Measurements from ENCODE around the gene TUBB2A. TPM values are rescaled to one million over a fixed set of nuclear protein-coding genes. Genes with fewer than 3 reads are reported as not detected.

Gene TUBB2A
- total and polyA plus RNA-seq, 2 of the 8 experiments (the other 6 are each of a cell fraction or from before 2014, with no cell fraction given), result 315 to 330 TPM

- H2BK15ac ChIP-seq (ENCODE audit: low read length), result no peak overlapping the region
- FAIRE-seq, result no peak
- no peak overlapping the region for H2AFZ ChIP-seq (ENCODE audit: low read length)
- no peak overlapping the region for H4K5ac ChIP-seq (ENCODE audit: insufficient read length, low read depth, low read length)
- H2BK12ac ChIP-seq (ENCODE audit: low read depth, low read length), result peak overlapping the region; percentile 41; the same call in 1 of the 2 replicates
- peak overlapping the region; percentile 30 for H2BK120ac ChIP-seq (replicated peaks; ENCODE audit: low read depth, low read length)
- no peak for DNase-seq (ENCODE audit: low read depth in 1 of 2, low spot score in 2 of 2)
- H3K79me2 ChIP-seq (ENCODE audit: control insufficient read depth in 1 of 2, insufficient read depth in 2 of 2, low read length in 2 of 2), result no peaks in the 10 kb centered on the region
- H3K4me2 ChIP-seq (ENCODE audit: insufficient read depth in 1 of 2, low read depth in 2 of 2, low read length in 2 of 2), result no peak overlapping the region
- no peaks in the 10 kb centered on the region for H3K27me3 ChIP-seq (replicated peaks in 1 of 4; ENCODE audit: control insufficient read depth in 3 of 4, extremely low read depth in 1 of 4, insufficient read depth in 3 of 4, low read length in 3 of 4)
- H2AK5ac ChIP-seq (ENCODE audit: low read depth, low read length), result 0 out of 2 replicates have a peak overlapping the region, but pooled peaks have one; percentile 18
- H4K20me1 ChIP-seq (replicated peaks in 1 of 2; ENCODE audit: control insufficient read depth in 1 of 2, insufficient read depth in 2 of 2, low read length in 2 of 2), result no peaks in the 10 kb centered on the region
- H3K36me3 ChIP-seq (ENCODE audit: control insufficient read depth in 2 of 4, insufficient read depth in 4 of 4, low read length in 3 of 4), result no peaks in the 10 kb centered on the region
- H3K18ac ChIP-seq (ENCODE audit: extremely low read depth, low read length), result no peak overlapping the region
- H3K4me1 ChIP-seq (replicated peaks in 1 of 4; ENCODE audit: control insufficient read depth in 3 of 4, insufficient read depth in 4 of 4, low read length in 3 of 4), result peaks cover 10 to 19% (median 17%) of the 10 kb centered on the region in 4 experiments
- H3K23me2 ChIP-seq (ENCODE audit: low read depth, low read length), result no peaks in the 10 kb centered on the region
- no peak overlapping the region for H3K23ac ChIP-seq (ENCODE audit: insufficient read length)
- no peak for TF ChIP-seq GABPA (IDR thresholded peaks at IDR 0.05; ENCODE audit: borderline replicate concordance, insufficient read depth, low read length)
- WGBS, 2 experiments (ENCODE audit: extremely low coverage in 1 of 2, insufficient coverage in 1 of 2, insufficient read length in 1 of 2, insufficient replicate concordance in 2 of 2, low coverage in 1 of 2, low lambda C conversion rate in 2 of 2, missing lambda C conversion rate in 1 of 2), result 91% methylated on average over 5 of the region's 5 CpGs; no CpG with 5 or more reads in 1 of the 2 experiments
- no peak overlapping the region for H3K14ac ChIP-seq (ENCODE audit: insufficient read length)
- POLR2A ChIA-PET (ENCODE audit: partially characterized antibody), result interaction anchor here (0.8 to 1.3 kb wide), 8 partner anchors 24 to 41 kb away, joined by 3 to 9 read pairs (median 4); partner anchors contain the start of gene TUBB2A
- no peak overlapping the region for H3K56ac ChIP-seq (replicated peaks; ENCODE audit: insufficient read length, low read depth, low read length)
- H4K8ac ChIP-seq (ENCODE audit: extremely low read depth, insufficient read depth, low read length), result no peak overlapping the region
- no peak overlapping the region for H3K9ac ChIP-seq (replicated peaks in 1 of 4; ENCODE audit: extremely low read depth in 1 of 4, low read depth in 3 of 4, low read length in 3 of 4)
- CTCF ChIA-PET (ENCODE audit: partially characterized antibody), result interaction anchor here (0.7 to 2.7 kb wide), 5 partner anchors 13 to 233 kb away, joined by 3 to 6 read pairs (median 5); no protein-coding TSS in a partner anchor
- no peaks in the 10 kb centered on the region; the same call in 1 of the 2 replicates for H3K79me1 ChIP-seq (ENCODE audit: low read depth, low read length)
- peak overlapping the region; percentile 4 for H3K4ac ChIP-seq (replicated peaks; ENCODE audit: insufficient read length, low read depth, low read length)
- H3K4me3 ChIP-seq (ENCODE audit: extremely low read depth in 1 of 4, insufficient read depth in 2 of 4, low read depth in 3 of 4, low read length in 4 of 4), result no peak overlapping the region
- H4K91ac ChIP-seq (replicated peaks; ENCODE audit: insufficient read length, low read length), result peak overlapping the region; percentile 22
- no peak overlapping the region for H3K27ac ChIP-seq (ENCODE audit: low read depth, low read length)
- H2BK20ac ChIP-seq (ENCODE audit: low read length), result peak overlapping the region; percentile 86; the same call in 1 of the 2 replicates
- H3K9me3 ChIP-seq (ENCODE audit: insufficient read depth in 2 of 2, low read depth in 1 of 2, low read length in 1 of 2), result peaks cover 0 to 4% of the 10 kb centered on the region in 2 experiments; a peak in 1 of 4 replicates
- H2BK5ac ChIP-seq (ENCODE audit: low read depth, low read length), result no peak overlapping the region
Measured at GRCh38 chr6:3190779-3191178, 33.4 kb upstream of the TUBB2A start.
